HFFc6 (cell line): Measurements from ENCODE around the gene CDK6. TPM values are rescaled to one million over a fixed set of nuclear protein-coding genes. Genes with fewer than 3 reads are reported as not detected.

ENCODE experiments used
- DNase-seq: peaks from one replicate; pipeline ENCODE4 v3.0.0-alpha.2; 2018
- H3K27ac Mint-ChIP-seq: 2 replicates; pipeline ENCODE4 v1.8.0; 2020; ENCODE audit warnings: mild to moderate bottlenecking, mixed read lengths
- H3K27me3 Mint-ChIP-seq: 2 replicates; pipeline ENCODE4 v1.8.0; 2021; ENCODE audit warnings: mild to moderate bottlenecking, moderate library complexity, mixed read lengths; ENCODE audit not compliant: insufficient read depth
- H3K36me3 Mint-ChIP-seq: 2 replicates; pipeline ENCODE4 v1.8.0; 2021; ENCODE audit warnings: low read depth, mixed read lengths
- H3K4me1 Mint-ChIP-seq: 2 replicates; pipeline ENCODE4 v1.8.0; 2020; ENCODE audit warnings: low read depth, mixed read lengths
- H3K4me3 Mint-ChIP-seq: 2 replicates; pipeline ENCODE4 v1.8.0; 2020; ENCODE audit warnings: mild to moderate bottlenecking, moderate library complexity, mixed read lengths
- H3K9me3 Mint-ChIP-seq: 2 replicates; pipeline ENCODE4 v1.8.0; 2020; ENCODE audit warnings: mild to moderate bottlenecking, mixed read lengths
- CTCF ChIP-seq: fragments of 200-600 bp; sonication (generic); IDR thresholded peaks from 2 replicates; pipeline ENCODE4 v1.5.0; 2021; ENCODE audit warnings: antibody characterized with exemption, mild to moderate bottlenecking
- total RNA-seq, 6 experiments: library from RNA; stranded (reverse); fragmentation: NEBNext Ultra II Directional; extraction: Animal tissue kit (Norgen Biotek cat#: 25700); gene quantifications; 2 replicates in 1 of 6; 3 replicates in 5 of 6; pipeline ENCODE4 v1.2.3, GENCODE V29; 2021

Gene CDK6
- total RNA-seq, 6 experiments from 2014 or later = 54.5 to 90.0 (median 58.9) TPM

GRCh38 chr7:92644406-92645113 lies 191.8 kb downstream of the CDK6 start:
- Mint-ChIP-seq H3K4me3 (no peak overlapping the region), H3K9me3 (no peaks in the 10 kb centered on the region), H3K36me3 (peaks cover 22% of the 10 kb centered on the region), H3K4me1 (peaks cover 82% of the 10 kb centered on the region), H3K27ac (peak overlapping the region; percentile 68), H3K27me3 (peaks cover 4% of the 10 kb centered on the region)
- no peak for DNase-seq
- TF ChIP-seq CTCF = no peak

- Mint-ChIP-seq H3K4me3 (no peak overlapping the region), H3K4me1 (peaks cover 90% of the 10 kb centered on the region), H3K27me3 (peaks cover 4% of the 10 kb centered on the region), H3K27ac (0 out of 2 replicates have a peak overlapping the region, but pooled peaks have one; percentile 68), H3K36me3 (peaks cover 29% of the 10 kb centered on the region), H3K9me3 (no peaks in the 10 kb centered on the region)
- no peak for DNase-seq
- no peak for TF ChIP-seq CTCF
Observed at GRCh38 chr7:92643821-92644220, 192.6 kb downstream of the CDK6 start.

GRCh38 chr7:92641921-92642511 lies 194.4 kb downstream of the CDK6 start:
- Mint-ChIP-seq H3K4me1 (peaks cover 84% of the 10 kb centered on the region), H3K27ac (peak overlapping the region; percentile 95), H3K36me3 (peaks cover 31% of the 10 kb centered on the region), H3K9me3 (no peaks in the 10 kb centered on the region), H3K27me3 (peaks cover 4% of the 10 kb centered on the region), H3K4me3 (peak overlapping the region; percentile 76)
- TF ChIP-seq CTCF = no peak
- DNase-seq = peak; percentile 56

- Mint-ChIP-seq H3K4me3 (no peak overlapping the region), H3K27me3 (no peaks in the 10 kb centered on the region; the same call in none of the 2 replicates), H3K4me1 (peaks cover 79% of the 10 kb centered on the region), H3K27ac (no peak overlapping the region), H3K36me3 (peaks cover 31% of the 10 kb centered on the region), H3K9me3 (no peaks in the 10 kb centered on the region)
- DNase-seq = no peak
- TF ChIP-seq CTCF = no peak
Observed at GRCh38 chr7:92639966-92640365, 196.4 kb downstream of the CDK6 start.

- Mint-ChIP-seq H3K27ac (no peak overlapping the region), H3K4me3 (no peak overlapping the region), H3K36me3 (peaks cover 31% of the 10 kb centered on the region), H3K27me3 (no peaks in the 10 kb centered on the region; the same call in none of the 2 replicates), H3K9me3 (no peaks in the 10 kb centered on the region), H3K4me1 (peaks cover 79% of the 10 kb centered on the region)
- no peak for TF ChIP-seq CTCF
- DNase-seq = no peak
Observed at GRCh38 chr7:92639213-92639896, 197.0 kb downstream of the CDK6 start.
